GM12874 (cell line): Measurements from ENCODE around the gene DGKB.
A peak's percentile ranks its signal among the peaks of the same experiment; 100 is the strongest.

ENCODE experiments used
- CTCF ChIP-seq: IDR thresholded peaks from 2 replicates; pipeline ENCODE4 v1.5.1; 2011; ENCODE audit warnings: low read depth, mild to moderate bottlenecking, control low read depth, low read length, moderate library complexity; ENCODE audit not compliant: insufficient read depth

The DGKB gene

GRCh38 chr7:14697684-14698083, 204.9 kb downstream of the DGKB start:
- no peak for TF ChIP-seq CTCF

- peak; percentile 63 for TF ChIP-seq CTCF
Measured at GRCh38 chr7:14691597-14692203, 210.9 kb downstream of the DGKB start.

GRCh38 chr7:14691034-14691433, 211.5 kb downstream of the DGKB start:
- TF ChIP-seq CTCF = no peak

GRCh38 chr7:14690486-14690885, 212.1 kb downstream of the DGKB start:
- no peak for TF ChIP-seq CTCF

- no peak for TF ChIP-seq CTCF
Measured at GRCh38 chr7:14690075-14690474, 212.5 kb downstream of the DGKB start.

GRCh38 chr7:14688208-14688607, 214.3 kb downstream of the DGKB start:
- TF ChIP-seq CTCF = no peak

- no peak for TF ChIP-seq CTCF
Measured at GRCh38 chr7:14687777-14688176, 214.8 kb downstream of the DGKB start.
